HepG2 (cell line): Measurements from ENCODE around the gene CWF19L2. TPM values are rescaled to one million over a fixed set of nuclear protein-coding genes. Genes with fewer than 3 reads are reported as not detected.

Experiments used
- CREM ChIP-seq, 2 experiments: sonication (generic) in 1 of 2; formaldehyde crosslinking in 1 of 2; IDR thresholded peaks; 2 replicates each; pipeline versions ENCODE4 v1.4.0 to v1.6.1; 2016 to 2020; ENCODE audit warnings: antibody characterized with exemption in 1 of 2, mild to moderate bottlenecking in 1 of 2, missing genetic modification reagents in 1 of 2
- JUNB ChIP-seq: sonication (generic); formaldehyde crosslinking; IDR thresholded peaks from 2 replicates; pipeline ENCODE4 v1.8.0; 2022; ENCODE audit warnings: missing genetic modification reagents, mild to moderate bottlenecking, borderline replicate concordance
- KLF6 ChIP-seq: IDR thresholded peaks from 2 replicates; pipeline ENCODE4 v1.8.0; 2016; ENCODE audit warnings: missing biosample characterization, missing genetic modification reagents
- KMT2B ChIP-seq: IDR thresholded peaks from 2 replicates; pipeline ENCODE4 v1.6.1; 2016; ENCODE audit warnings: missing genetic modification reagents, missing compliant biosample characterization
- NFIB ChIP-seq: sonication (generic); formaldehyde crosslinking; IDR thresholded peaks from 2 replicates; pipeline ENCODE4 v1.9.0; 2021; ENCODE audit warnings: missing genetic modification reagents, mild to moderate bottlenecking, borderline replicate concordance
- NR2C2 ChIP-seq: sonication (generic); formaldehyde crosslinking; IDR thresholded peaks from 2 replicates; pipeline ENCODE4 v1.4.0; 2020; ENCODE audit warnings: missing genetic modification reagents, mild to moderate bottlenecking, moderate library complexity, borderline replicate concordance
- PRMT3 ChIP-seq: sonication (generic); formaldehyde crosslinking; IDR thresholded peaks from 2 replicates; pipeline ENCODE4 v1.8.1; 2022; ENCODE audit warnings: low read depth, mild to moderate bottlenecking, moderate library complexity, missing genetic modification reagents, borderline replicate concordance
- SIN3A ChIP-seq: IDR thresholded peaks from 2 replicates; pipeline ENCODE4 v1.6.1; 2011; ENCODE audit warnings: low read depth, mild to moderate bottlenecking, control low read depth, low read length, borderline replicate concordance
- SIX1 ChIP-seq: sonication (generic); formaldehyde crosslinking; IDR thresholded peaks from 2 replicates; pipeline ENCODE4 v1.4.0; 2020; ENCODE audit warnings: missing genetic modification reagents, borderline replicate concordance
- SOX6 ChIP-seq, 2 experiments: fragments of 450-650 bp in 1 of 2; sonication (generic) in 1 of 2; formaldehyde crosslinking in 1 of 2; IDR thresholded peaks; 2 replicates each; pipeline versions ENCODE4 v1.4.0 to v1.6.1; 2017 to 2020; ENCODE audit warnings: antibody characterized with exemption in 1 of 2, mild to moderate bottlenecking in 1 of 2, missing genetic modification reagents in 1 of 2
- STAT5B ChIP-seq: sonication (generic); formaldehyde crosslinking; IDR thresholded peaks from 2 replicates; pipeline ENCODE4 v1.4.0; 2020; ENCODE audit warnings: missing genetic modification reagents
- TAF15 ChIP-seq: fragments of 200-400 bp; formaldehyde crosslinking; IDR thresholded peaks from one replicate; pipeline ENCODE4 v1.6.1; 2018; ENCODE audit warnings: mild to moderate bottlenecking, low read depth, low read length; ENCODE audit not compliant: poor library complexity, severe bottlenecking
- ZNF644 ChIP-seq: IDR thresholded peaks from 2 replicates; pipeline ENCODE4 v1.6.1; 2016; ENCODE audit warnings: low read depth
- polyA plus RNA-seq, 8 experiments: library from polyadenylated mRNA; depleted of rRNA in 3 of 8; stranded (reverse) in 7 of 8; unstranded in 1 of 8; fragments of >200 nt; fragmentation: Illumina TruSeq in 4 of 8; extraction: Trizol in 4 of 8; gene quantifications; 2 replicates each; pipeline versions ENCODE4 v1.2.1 to v1.2.3, GENCODE V29; 2011 to 2016; ENCODE audit warnings: low read depth in 4 of 8, missing spikeins in 1 of 8, mixed read lengths in 1 of 8; ENCODE audit not compliant: insufficient read depth in 1 of 8
- total RNA-seq, 5 experiments: library from RNA; depleted of rRNA; stranded (reverse); fragments of >200 nt; fragmentation: Illumina TruSeq; extraction: Trizol; gene quantifications; 2 replicates each; pipeline ENCODE4 v1.2.3, GENCODE V29; 2016; ENCODE audit warnings: low read depth in 1 of 5
- TF ChIP-seq, protein P1 (sequence below): sonication (generic); formaldehyde crosslinking; IDR thresholded peaks from 2 replicates; pipeline ENCODE4 v1.5.0; 2020; ENCODE audit warnings: mild to moderate bottlenecking, missing genetic modification reagents, moderate library complexity
- TF ChIP-seq, protein P2 (sequence below): IDR thresholded peaks from 2 replicates; pipeline ENCODE4 v1.6.1; 2016; ENCODE audit warnings: missing genetic modification reagents, missing compliant biosample characterization
- TF ChIP-seq, protein P3 (sequence below): IDR thresholded peaks from 2 replicates; pipeline ENCODE4 v1.6.1; 2018; ENCODE audit warnings: missing genetic modification reagents, mild to moderate bottlenecking, missing compliant biosample characterization
- TF ChIP-seq, protein P4 (sequence below): sonication (generic); formaldehyde crosslinking; IDR thresholded peaks from 2 replicates; pipeline ENCODE4 v1.5.1; 2020; ENCODE audit warnings: missing genetic modification reagents, mild to moderate bottlenecking, borderline replicate concordance
- TF ChIP-seq, protein P5 (sequence below): sonication (generic); formaldehyde crosslinking; IDR thresholded peaks from 2 replicates; pipeline ENCODE4 v1.4.0; 2020; ENCODE audit warnings: missing genetic modification reagents
- TF ChIP-seq, protein P6 (sequence below): sonication (generic); formaldehyde crosslinking; IDR thresholded peaks from 2 replicates; pipeline ENCODE4 v1.4.0; 2020; ENCODE audit warnings: missing genetic modification reagents, borderline replicate concordance

CWF19L2 gene
- total and polyA plus RNA-seq, 2 of the 13 experiments (the other 11 are each of a cell fraction or from before 2014, with no cell fraction given): 2.2 to 18.6 TPM

DNA sequence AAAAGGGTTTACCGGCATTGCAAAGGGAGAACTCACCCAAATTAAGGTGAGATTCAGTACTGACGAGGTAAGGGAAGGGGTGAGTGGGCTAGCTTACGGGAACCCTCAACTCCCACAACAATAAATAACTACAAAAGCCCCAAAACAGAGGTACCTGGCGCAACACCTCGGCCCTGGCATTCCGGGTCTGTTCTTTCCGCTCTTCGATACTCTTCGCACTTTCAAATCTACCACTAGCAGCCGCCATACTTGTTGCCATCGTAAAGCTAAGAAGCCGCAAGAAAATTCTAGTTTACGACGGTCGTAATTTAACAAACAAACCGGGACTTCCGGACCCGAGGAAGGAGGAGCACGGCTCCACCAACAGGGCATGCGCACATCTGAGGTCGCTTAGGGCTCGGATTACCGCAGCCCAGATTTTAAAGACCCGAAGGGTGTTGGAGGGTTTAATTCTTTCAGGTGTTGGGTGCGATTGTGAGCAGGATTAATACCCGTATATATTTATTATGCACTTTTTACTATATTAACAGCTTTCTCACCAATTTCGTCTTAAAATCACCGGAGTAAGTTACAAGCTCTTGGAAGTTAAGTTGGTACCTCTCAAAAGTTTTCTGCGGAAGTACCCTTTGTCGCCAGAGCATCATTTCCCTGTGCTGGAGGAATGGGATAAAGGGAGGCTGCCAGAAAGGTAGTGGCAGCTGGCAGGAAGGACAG lies at the start of gene CWF19L2 (continued):
- TF ChIP-seq, protein P1, sequence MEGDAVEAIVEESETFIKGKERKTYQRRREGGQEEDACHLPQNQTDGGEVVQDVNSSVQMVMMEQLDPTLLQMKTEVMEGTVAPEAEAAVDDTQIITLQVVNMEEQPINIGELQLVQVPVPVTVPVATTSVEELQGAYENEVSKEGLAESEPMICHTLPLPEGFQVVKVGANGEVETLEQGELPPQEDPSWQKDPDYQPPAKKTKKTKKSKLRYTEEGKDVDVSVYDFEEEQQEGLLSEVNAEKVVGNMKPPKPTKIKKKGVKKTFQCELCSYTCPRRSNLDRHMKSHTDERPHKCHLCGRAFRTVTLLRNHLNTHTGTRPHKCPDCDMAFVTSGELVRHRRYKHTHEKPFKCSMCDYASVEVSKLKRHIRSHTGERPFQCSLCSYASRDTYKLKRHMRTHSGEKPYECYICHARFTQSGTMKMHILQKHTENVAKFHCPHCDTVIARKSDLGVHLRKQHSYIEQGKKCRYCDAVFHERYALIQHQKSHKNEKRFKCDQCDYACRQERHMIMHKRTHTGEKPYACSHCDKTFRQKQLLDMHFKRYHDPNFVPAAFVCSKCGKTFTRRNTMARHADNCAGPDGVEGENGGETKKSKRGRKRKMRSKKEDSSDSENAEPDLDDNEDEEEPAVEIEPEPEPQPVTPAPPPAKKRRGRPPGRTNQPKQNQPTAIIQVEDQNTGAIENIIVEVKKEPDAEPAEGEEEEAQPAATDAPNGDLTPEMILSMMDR (CRISPR knock-in tag): 0 out of 2 replicates have a peak, but pooled peaks have one; percentile 25
- TF ChIP-seq TAF15 (no peak), JUNB (no peak), STAT5B (no peak), KMT2B (CRISPR knock-in tag) (peak; percentile 97), CREM (IDR thresholded peaks at IDR 0.05) (peak; percentile 59), CREM (CRISPR knock-in tag; IDR thresholded peaks at IDR 0.05) (no peak), SIX1 (CRISPR knock-in tag) (peak; percentile 85), PRMT3 (CRISPR knock-in tag) (no peak), NFIB (CRISPR knock-in tag) (no peak), SIN3A (peak; percentile 81; the same call in 1 of the 2 replicates), SOX6 (IDR thresholded peaks at IDR 0.05) (no peak), SOX6 (CRISPR knock-in tag; IDR thresholded peaks at IDR 0.05) (0 out of 2 replicates have a peak, but pooled peaks have one; percentile 33), NR2C2 (CRISPR knock-in tag) (0 out of 2 replicates have a peak, but pooled peaks have one; percentile 21), KLF6 (CRISPR knock-in tag) (peak; percentile 76), ZNF644 (CRISPR knock-in tag) (no peak)
- TF ChIP-seq, protein P2, sequence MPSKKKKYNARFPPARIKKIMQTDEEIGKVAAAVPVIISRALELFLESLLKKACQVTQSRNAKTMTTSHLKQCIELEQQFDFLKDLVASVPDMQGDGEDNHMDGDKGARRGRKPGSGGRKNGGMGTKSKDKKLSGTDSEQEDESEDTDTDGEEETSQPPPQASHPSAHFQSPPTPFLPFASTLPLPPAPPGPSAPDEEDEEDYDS (CRISPR knock-in tag): peak; percentile 49; the same call in 1 of the 2 replicates
- TF ChIP-seq, protein P3, sequence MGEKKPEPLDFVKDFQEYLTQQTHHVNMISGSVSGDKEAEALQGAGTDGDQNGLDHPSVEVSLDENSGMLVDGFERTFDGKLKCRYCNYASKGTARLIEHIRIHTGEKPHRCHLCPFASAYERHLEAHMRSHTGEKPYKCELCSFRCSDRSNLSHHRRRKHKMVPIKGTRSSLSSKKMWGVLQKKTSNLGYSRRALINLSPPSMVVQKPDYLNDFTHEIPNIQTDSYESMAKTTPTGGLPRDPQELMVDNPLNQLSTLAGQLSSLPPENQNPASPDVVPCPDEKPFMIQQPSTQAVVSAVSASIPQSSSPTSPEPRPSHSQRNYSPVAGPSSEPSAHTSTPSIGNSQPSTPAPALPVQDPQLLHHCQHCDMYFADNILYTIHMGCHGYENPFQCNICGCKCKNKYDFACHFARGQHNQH: peak; percentile 80
- TF ChIP-seq, protein P4, sequence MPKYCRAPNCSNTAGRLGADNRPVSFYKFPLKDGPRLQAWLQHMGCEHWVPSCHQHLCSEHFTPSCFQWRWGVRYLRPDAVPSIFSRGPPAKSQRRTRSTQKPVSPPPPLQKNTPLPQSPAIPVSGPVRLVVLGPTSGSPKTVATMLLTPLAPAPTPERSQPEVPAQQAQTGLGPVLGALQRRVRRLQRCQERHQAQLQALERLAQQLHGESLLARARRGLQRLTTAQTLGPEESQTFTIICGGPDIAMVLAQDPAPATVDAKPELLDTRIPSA (CRISPR knock-in tag): no peak
- TF ChIP-seq, protein P5, sequence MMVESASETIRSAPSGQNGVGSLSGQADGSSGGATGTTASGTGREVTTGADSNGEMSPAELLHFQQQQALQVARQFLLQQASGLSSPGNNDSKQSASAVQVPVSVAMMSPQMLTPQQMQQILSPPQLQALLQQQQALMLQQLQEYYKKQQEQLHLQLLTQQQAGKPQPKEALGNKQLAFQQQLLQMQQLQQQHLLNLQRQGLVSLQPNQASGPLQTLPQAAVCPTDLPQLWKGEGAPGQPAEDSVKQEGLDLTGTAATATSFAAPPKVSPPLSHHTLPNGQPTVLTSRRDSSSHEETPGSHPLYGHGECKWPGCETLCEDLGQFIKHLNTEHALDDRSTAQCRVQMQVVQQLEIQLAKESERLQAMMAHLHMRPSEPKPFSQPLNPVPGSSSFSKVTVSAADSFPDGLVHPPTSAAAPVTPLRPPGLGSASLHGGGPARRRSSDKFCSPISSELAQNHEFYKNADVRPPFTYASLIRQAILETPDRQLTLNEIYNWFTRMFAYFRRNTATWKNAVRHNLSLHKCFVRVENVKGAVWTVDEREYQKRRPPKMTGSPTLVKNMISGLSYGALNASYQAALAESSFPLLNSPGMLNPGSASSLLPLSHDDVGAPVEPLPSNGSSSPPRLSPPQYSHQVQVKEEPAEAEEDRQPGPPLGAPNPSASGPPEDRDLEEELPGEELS (CRISPR knock-in tag): peak; percentile 31
- TF ChIP-seq, protein P6, sequence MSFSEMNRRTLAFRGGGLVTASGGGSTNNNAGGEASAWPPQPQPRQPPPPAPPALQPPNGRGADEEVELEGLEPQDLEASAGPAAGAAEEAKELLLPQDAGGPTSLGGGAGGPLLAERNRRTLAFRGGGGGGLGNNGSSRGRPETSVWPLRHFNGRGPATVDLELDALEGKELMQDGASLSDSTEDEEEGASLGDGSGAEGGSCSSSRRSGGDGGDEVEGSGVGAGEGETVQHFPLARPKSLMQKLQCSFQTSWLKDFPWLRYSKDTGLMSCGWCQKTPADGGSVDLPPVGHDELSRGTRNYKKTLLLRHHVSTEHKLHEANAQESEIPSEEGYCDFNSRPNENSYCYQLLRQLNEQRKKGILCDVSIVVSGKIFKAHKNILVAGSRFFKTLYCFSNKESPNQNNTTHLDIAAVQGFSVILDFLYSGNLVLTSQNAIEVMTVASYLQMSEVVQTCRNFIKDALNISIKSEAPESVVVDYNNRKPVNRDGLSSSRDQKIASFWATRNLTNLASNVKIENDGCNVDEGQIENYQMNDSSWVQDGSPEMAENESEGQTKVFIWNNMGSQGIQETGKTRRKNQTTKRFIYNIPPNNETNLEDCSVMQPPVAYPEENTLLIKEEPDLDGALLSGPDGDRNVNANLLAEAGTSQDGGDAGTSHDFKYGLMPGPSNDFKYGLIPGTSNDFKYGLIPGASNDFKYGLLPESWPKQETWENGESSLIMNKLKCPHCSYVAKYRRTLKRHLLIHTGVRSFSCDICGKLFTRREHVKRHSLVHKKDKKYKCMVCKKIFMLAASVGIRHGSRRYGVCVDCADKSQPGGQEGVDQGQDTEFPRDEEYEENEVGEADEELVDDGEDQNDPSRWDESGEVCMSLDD (CRISPR knock-in tag): no peak
